ENCODE results near the gene MC4R. TPM values are rescaled to one million over a fixed set of nuclear protein-coding genes. Genes with fewer than 3 reads are reported as not detected.
"Not testable (repeated sequence)": the region's sequence is repeated elsewhere in the genome, so short reads cannot be mapped to it uniquely, and the experiment has no call there.

The MC4R gene
- total RNA-seq (2012; rRNA removed), result not detected in 2 replicates

DNA sequence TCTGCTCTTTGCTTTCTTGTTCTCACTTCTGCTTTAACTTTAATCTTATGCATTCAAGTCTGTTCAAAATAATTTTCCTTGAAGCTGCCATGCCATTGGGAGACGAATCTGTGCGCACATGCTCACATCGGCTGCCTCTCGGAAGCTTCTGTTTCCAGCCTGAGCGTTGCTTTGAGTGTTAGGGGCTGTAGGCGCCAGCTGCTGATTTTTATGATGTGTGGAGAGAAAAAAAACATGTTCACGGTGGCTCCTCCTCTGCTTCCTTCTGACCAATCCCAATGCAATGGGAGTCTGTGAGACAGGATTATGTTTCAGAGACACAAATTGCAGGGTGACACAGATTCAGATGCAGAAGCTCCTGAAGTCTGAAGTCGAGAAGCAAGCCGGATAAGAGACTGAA lies at the start of gene MC4R:
Gene MC4R, minus strand, starts transcription at position 180 of the 400 bp plus-strand sequence. CDS start 426 bp downstream, outside the sequence.
- no peaks in the 10 kb centered on the region for H3K4me1 ChIP-seq (ENCODE audit: control insufficient read depth, insufficient read depth, low read length)
- no peaks in the 10 kb centered on the region for H3K36me3 ChIP-seq (ENCODE audit: insufficient read depth, low read length)
- H3K4me2 ChIP-seq (ENCODE audit: low read length), result peak within 1 kb of the TSS; percentile 32
- no peak within 1 kb of the TSS for H3K4me3 ChIP-seq (ENCODE audit: low read length)
- no peak within 1 kb of the TSS for H3K9ac ChIP-seq (ENCODE audit: low read depth, low read length)
- peaks cover 28% of the 10 kb centered on the region for H3K27me3 ChIP-seq (ENCODE audit: control insufficient read depth, insufficient read depth, low read length)
- no peaks in the 10 kb centered on the region for H3K9me3 ChIP-seq (replicated peaks; ENCODE audit: low read length)

DNA sequence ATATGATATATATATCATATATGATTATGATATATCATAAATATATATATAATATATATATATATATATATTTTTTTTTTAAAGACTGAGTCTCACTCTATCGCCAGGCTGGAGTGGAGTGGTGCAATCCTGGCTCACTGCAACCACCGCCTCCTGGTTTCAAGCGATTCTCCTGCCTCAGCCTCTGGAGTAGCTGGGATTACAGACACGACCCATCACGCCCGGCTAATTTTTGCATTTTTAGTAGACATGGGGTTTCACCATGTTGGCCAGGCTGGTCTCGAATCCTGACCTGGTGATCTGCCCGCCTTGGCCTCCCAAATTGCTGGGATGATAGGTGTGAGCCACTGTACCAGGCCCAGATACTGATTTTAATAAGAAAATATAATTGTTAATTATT lies 49.7 kb upstream of the MC4R start:
- not testable (repeated sequence) for H3K4me3 ChIP-seq (ENCODE audit: low read length); H3K9ac ChIP-seq (ENCODE audit: low read depth, low read length); H3K36me3 ChIP-seq (ENCODE audit: insufficient read depth, low read length); H3K9me3 ChIP-seq (replicated peaks; ENCODE audit: low read length); H3K4me2 ChIP-seq (ENCODE audit: low read length); H3K4me1 ChIP-seq (ENCODE audit: control insufficient read depth, insufficient read depth, low read length)
- H3K27me3 ChIP-seq (ENCODE audit: control insufficient read depth, insufficient read depth, low read length), result peaks cover 11% of the 10 kb centered on the region

DNA sequence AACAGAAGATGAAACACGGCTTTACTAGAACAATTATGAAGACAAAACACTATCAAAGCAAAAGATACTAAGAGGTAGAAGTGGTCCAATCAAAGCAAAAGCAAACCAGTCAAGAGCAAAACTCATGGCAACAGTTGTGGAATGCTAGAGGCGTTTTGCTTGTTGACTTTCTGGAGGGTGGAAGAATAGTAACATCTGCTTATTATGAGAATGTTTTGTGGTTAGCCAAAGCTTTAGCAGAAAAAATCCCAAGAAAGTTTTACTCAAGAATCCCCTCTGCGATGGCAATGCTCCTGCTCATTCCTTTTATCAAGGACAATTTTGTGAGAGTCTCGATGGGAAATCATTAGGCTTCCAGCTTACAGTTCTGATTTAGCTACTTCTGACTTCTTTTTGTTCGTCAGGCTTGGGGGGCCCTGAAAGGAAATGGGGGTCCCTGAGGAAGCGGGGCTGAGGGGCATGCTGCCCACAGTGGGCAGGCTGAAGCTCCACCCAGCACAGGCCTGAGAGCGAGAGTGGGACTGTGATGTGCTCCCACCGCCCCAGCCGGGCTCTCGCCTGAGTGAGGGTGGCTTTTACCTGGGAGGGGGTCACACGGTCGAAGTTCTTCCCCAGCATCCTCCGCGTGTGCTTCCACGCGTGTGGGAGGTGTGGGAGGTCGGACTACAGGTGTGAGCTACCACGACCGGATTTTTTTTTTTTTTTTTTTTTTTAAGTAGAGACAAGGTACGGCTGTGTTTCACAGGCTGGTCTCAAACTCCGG lies 49.0 kb upstream of the MC4R start:
- Histone ChIP-seq H3K4me2 (ENCODE audit: low read length) (no peak overlapping the region), H3K36me3 (ENCODE audit: insufficient read depth, low read length) (no peaks in the 10 kb centered on the region), H3K4me1 (ENCODE audit: control insufficient read depth, insufficient read depth, low read length) (no peaks in the 10 kb centered on the region), H3K27me3 (ENCODE audit: control insufficient read depth, insufficient read depth, low read length) (peaks cover 7% of the 10 kb centered on the region), H3K9ac (ENCODE audit: low read depth, low read length) (no peak overlapping the region), H3K4me3 (ENCODE audit: low read length) (no peak overlapping the region), H3K9me3 (replicated peaks; ENCODE audit: low read length) (no peaks in the 10 kb centered on the region)

DNA sequence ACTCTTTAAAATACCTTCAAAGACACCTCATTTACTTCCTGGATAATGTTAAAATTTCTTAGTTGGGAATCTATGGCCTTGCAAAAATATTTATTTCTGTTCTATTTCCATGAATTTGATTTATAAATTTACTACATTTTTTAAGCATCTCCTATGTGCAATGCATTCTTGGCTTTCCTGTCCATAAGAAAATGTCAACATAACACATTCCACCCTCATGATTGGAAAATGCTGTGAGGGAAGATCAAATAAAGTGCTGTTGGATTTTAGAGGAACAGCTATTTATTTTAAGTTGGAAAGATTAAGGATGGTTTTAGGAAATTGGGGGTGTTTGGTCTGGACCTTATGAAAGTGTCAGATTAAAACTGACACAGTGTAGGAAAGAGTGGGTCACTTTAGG lies 45.4 kb upstream of the MC4R start:
- no peak overlapping the region for H3K4me3 ChIP-seq (ENCODE audit: low read length)
- H3K4me1 ChIP-seq (ENCODE audit: control insufficient read depth, insufficient read depth, low read length), result no peaks in the 10 kb centered on the region
- no peak overlapping the region for H3K9ac ChIP-seq (ENCODE audit: low read depth, low read length)
- H3K4me2 ChIP-seq (ENCODE audit: low read length), result no peak overlapping the region
- peaks cover 4% of the 10 kb centered on the region for H3K27me3 ChIP-seq (ENCODE audit: control insufficient read depth, insufficient read depth, low read length)
- no peaks in the 10 kb centered on the region for H3K36me3 ChIP-seq (ENCODE audit: insufficient read depth, low read length)
- no peaks in the 10 kb centered on the region for H3K9me3 ChIP-seq (replicated peaks; ENCODE audit: low read length)

DNA sequence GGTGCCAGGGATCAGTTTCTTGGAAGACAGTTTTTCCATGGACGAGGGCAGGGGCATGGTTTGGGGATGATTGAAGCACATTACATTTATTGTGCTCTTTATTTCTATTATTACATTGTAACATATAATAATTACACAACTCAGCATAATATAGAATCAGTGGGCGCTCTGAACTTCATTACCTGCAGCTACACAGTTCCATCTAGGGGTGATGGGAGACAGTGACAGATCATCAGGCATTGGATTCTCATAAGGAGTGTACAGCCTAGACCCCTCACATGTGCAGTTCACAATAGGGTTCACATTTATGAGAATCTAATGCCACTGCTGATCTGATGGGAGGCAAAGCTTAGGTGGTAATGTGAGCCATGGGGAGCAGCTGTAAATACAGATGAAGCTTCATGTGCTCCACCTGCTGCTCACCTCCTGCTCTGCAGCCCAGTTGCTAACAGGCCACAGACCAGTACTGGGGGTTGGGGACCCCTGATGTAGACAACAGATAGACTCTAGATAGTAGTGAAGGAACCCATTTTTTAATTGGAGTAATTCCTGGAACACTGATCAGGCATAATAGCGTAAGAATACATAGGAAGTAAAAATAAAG lies 41.5 kb upstream of the MC4R start:
- H3K9me3 ChIP-seq (replicated peaks; ENCODE audit: low read length), result no peaks in the 10 kb centered on the region
- no peak overlapping the region for H3K4me2 ChIP-seq (ENCODE audit: low read length)
- no peaks in the 10 kb centered on the region for H3K36me3 ChIP-seq (ENCODE audit: insufficient read depth, low read length)
- H3K4me3 ChIP-seq (ENCODE audit: low read length), result no peak overlapping the region
- no peak overlapping the region for H3K9ac ChIP-seq (ENCODE audit: low read depth, low read length)
- H3K4me1 ChIP-seq (ENCODE audit: control insufficient read depth, insufficient read depth, low read length), result no peaks in the 10 kb centered on the region
- H3K27me3 ChIP-seq (ENCODE audit: control insufficient read depth, insufficient read depth, low read length), result peaks cover 3% of the 10 kb centered on the region

DNA sequence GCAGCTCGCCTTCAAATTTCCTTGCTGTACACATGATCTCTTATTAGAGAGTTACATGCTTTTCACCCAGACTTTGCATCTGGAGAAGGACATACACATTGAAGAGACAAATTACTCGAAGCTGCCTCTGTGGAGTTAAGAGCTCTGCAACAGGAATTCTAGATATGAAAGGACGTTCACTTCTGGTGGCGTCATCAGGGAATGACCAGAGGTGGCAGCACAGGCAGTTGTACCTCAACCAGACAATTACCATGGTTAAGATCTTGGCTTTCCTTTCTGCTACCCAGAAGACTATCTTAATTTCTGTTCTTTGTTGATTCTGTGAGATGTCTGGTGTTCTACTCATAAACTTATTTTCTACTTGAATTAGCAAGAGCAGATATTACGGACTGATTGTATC lies 39.1 kb upstream of the MC4R start:
- Histone ChIP-seq H3K4me1 (ENCODE audit: control insufficient read depth, insufficient read depth, low read length) (no peaks in the 10 kb centered on the region), H3K36me3 (ENCODE audit: insufficient read depth, low read length) (no peaks in the 10 kb centered on the region), H3K4me2 (ENCODE audit: low read length) (no peak overlapping the region), H3K4me3 (ENCODE audit: low read length) (no peak overlapping the region), H3K27me3 (ENCODE audit: control insufficient read depth, insufficient read depth, low read length) (peaks cover 12% of the 10 kb centered on the region), H3K9me3 (replicated peaks; ENCODE audit: low read length) (no peaks in the 10 kb centered on the region), H3K9ac (ENCODE audit: low read depth, low read length) (no peak overlapping the region)

DNA sequence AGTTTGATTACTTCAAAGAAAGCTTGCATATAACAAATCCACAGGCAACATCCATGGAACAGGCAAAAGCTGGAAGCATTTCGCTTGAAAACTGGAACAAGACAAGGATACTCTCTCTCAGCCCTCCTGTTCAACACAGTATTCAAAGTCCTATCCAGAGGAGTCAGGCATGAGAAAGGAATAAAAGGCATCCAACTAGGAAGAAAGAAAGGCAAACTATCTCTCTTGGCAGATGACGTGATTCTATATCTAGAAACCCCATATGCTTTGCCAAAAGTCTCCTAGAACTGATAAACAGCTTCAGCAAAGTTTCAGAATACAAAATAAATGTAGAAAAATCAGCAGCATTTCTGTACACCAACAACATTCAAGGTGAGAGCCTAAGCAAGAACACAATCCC lies 34.1 kb upstream of the MC4R start:
- H3K9ac ChIP-seq (ENCODE audit: low read depth, low read length), result no peak overlapping the region
- H3K36me3 ChIP-seq (ENCODE audit: insufficient read depth, low read length), result no peaks in the 10 kb centered on the region
- H3K9me3 ChIP-seq (replicated peaks; ENCODE audit: low read length), result no peaks in the 10 kb centered on the region
- no peaks in the 10 kb centered on the region for H3K4me1 ChIP-seq (ENCODE audit: control insufficient read depth, insufficient read depth, low read length)
- H3K4me3 ChIP-seq (ENCODE audit: low read length), result no peak overlapping the region
- H3K27me3 ChIP-seq (ENCODE audit: control insufficient read depth, insufficient read depth, low read length), result peaks cover 15% of the 10 kb centered on the region
- H3K4me2 ChIP-seq (ENCODE audit: low read length), result no peak overlapping the region

DNA sequence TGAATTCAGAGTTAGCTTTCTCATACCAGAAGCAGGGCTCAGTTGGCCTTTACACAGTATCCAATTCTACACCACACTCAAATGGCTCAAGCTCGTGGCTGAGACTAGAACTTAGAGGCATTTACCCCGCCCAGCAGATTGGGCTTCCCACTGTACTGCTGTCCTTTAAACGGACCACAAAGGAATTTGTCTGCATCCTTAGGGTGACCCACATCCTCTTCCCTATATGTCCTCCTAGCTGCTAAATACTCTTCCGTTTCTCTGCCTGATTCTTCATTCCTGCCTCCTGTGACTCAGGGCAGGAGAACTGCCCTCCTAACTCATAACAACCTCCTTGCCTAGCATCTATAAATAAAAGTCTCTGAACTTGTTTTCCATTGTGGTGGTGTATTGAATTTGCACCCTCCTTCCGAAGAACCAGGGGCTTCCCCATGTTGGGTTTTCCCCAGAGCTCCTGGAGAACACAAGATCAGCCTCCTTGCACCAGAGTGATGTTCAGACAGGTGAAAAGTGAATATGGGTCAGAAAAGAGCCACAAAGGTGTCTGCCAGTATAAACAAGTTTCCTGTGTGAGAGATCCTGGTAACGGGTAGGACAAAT lies 32.0 kb upstream of the MC4R start:
- peaks cover 12% of the 10 kb centered on the region for H3K27me3 ChIP-seq (ENCODE audit: control insufficient read depth, insufficient read depth, low read length)
- H3K4me3 ChIP-seq (ENCODE audit: low read length), result no peak overlapping the region

DNA sequence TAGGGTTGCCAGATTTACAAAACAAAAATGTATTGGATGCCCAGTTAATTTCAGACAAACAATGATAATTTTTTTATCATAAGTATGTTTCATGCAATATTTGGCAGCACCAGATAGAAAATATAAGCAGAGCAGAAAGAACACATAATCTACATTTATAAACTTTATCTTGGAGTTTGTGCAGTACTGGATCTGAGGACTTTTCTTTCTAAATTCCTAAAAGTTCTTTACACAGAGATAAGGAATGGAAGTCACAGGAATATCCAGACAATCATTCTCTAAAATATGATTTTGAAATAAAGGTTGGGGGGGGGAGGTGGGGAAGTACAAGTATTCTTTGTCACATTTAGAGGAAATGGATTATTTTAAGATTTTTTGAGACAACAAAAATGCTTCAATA lies 28.8 kb upstream of the MC4R start:
- H3K9me3 ChIP-seq (replicated peaks; ENCODE audit: low read length), result no peaks in the 10 kb centered on the region
- H3K4me1 ChIP-seq (ENCODE audit: control insufficient read depth, insufficient read depth, low read length), result no peaks in the 10 kb centered on the region
- no peak overlapping the region for H3K4me2 ChIP-seq (ENCODE audit: low read length)
- no peak overlapping the region for H3K9ac ChIP-seq (ENCODE audit: low read depth, low read length)
- H3K36me3 ChIP-seq (ENCODE audit: insufficient read depth, low read length), result no peaks in the 10 kb centered on the region
- H3K27me3 ChIP-seq (ENCODE audit: control insufficient read depth, insufficient read depth, low read length), result no peaks in the 10 kb centered on the region
- H3K4me3 ChIP-seq (ENCODE audit: low read length), result no peak overlapping the region

More for the DNA sequence above, 32.0 kb upstream of the MC4R start:
- H3K36me3 ChIP-seq (ENCODE audit: insufficient read depth, low read length), result no peaks in the 10 kb centered on the region
- H3K9ac ChIP-seq (ENCODE audit: low read depth, low read length), result no peak overlapping the region
- H3K4me1 ChIP-seq (ENCODE audit: control insufficient read depth, insufficient read depth, low read length), result no peaks in the 10 kb centered on the region
- no peak overlapping the region for H3K4me2 ChIP-seq (ENCODE audit: low read length)
- no peaks in the 10 kb centered on the region for H3K9me3 ChIP-seq (replicated peaks; ENCODE audit: low read length)

DNA sequence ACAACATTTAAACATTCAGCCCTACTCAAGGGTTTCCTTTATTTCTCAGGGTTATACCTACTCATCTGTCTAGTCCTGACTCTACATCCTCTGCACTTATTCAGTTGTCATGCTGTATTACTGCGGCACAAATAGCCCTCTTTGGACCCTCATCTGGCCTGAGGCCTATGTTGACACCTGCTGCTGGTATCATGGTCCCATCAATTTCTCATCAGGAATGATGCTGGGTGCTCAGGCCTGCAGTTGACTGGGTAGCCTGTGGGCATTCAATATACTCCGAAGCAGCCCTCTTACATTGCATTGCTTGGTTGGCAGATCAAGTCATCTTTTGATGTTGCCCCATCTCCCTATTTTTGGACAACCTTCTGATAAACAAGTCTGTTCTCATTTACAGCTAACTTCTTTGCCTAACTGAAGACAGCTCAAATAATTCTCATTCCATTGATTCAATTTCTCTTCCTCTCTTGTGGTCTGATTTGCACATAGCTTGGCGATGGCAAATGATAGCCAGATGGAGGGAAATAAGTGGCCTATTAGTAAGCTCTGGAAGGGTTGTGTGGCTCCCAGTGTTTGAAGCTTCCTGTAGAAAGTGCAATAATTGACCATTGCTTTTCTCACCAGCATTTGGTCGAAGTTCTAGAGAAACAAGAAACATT lies 19.1 kb upstream of the MC4R start:
- H3K9ac ChIP-seq (ENCODE audit: low read depth, low read length), result no peak overlapping the region
- H3K27me3 ChIP-seq (ENCODE audit: control insufficient read depth, insufficient read depth, low read length), result peaks cover 2% of the 10 kb centered on the region
- H3K9me3 ChIP-seq (replicated peaks; ENCODE audit: low read length), result no peaks in the 10 kb centered on the region
- no peaks in the 10 kb centered on the region for H3K36me3 ChIP-seq (ENCODE audit: insufficient read depth, low read length)
- no peak overlapping the region for H3K4me3 ChIP-seq (ENCODE audit: low read length)
- H3K4me2 ChIP-seq (ENCODE audit: low read length), result no peak overlapping the region
- H3K4me1 ChIP-seq (ENCODE audit: control insufficient read depth, insufficient read depth, low read length), result no peaks in the 10 kb centered on the region

DNA sequence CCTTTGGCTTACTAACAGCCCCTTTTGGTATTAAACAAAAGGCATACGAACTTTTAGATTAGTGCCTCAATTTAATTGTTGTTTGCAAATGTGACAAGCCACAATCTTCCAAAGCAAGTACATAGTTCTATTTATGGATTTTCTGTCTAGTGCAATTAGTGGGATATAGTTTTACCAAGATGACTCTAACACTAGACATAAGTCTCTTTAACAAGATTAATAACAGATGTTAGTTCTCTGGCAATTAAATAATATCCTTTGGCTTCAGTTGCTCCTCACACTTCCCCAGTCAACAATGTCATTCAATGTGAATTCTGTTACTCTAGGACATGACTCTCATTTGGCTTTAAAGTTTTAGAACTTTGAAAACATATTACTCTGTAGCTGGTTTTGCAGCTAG lies 16.7 kb upstream of the MC4R start:
- no peak overlapping the region for H3K4me3 ChIP-seq (ENCODE audit: low read length)
- H3K9ac ChIP-seq (ENCODE audit: low read depth, low read length), result no peak overlapping the region

More for the DNA sequence above, 16.7 kb upstream of the MC4R start:
- Histone ChIP-seq H3K4me1 (ENCODE audit: control insufficient read depth, insufficient read depth, low read length) (no peaks in the 10 kb centered on the region), H3K4me2 (ENCODE audit: low read length) (no peak overlapping the region), H3K27me3 (ENCODE audit: control insufficient read depth, insufficient read depth, low read length) (peaks cover 8% of the 10 kb centered on the region), H3K9me3 (replicated peaks; ENCODE audit: low read length) (no peaks in the 10 kb centered on the region), H3K36me3 (ENCODE audit: insufficient read depth, low read length) (no peaks in the 10 kb centered on the region)
